Thymus (tissue), 11 donors: Measurements from ENCODE around the gene YDJC. TPM values are rescaled to one million over a fixed set of nuclear protein-coding genes. Genes with fewer than 3 reads are reported as not detected.
"Not testable (repeated sequence)": the region's sequence is repeated elsewhere in the genome, so short reads cannot be mapped to it uniquely, and the experiment has no call there.

Experiments
- DNase-seq, 9 donors: peaks; one replicate each; pipeline ENCODE4 v3.0.0-alpha.2; 2013; ENCODE audit warnings: low spot score in 9 of 9, low read depth in 6 of 9, missing footprints in 1 of 9
- H3K27ac ChIP-seq, 2 donors: one replicate each; pipeline ENCODE4 v1.5.1; 2013; ENCODE audit warnings: control low read depth in 1 of 2, low read depth in 1 of 2, low read length in 1 of 2, mild to moderate bottlenecking in 1 of 2, moderate library complexity in 1 of 2
- H3K27me3 ChIP-seq, 2 donors: one replicate each; pipeline ENCODE4 v1.5.1; 2013; ENCODE audit warnings: low read length in 1 of 2; ENCODE audit not compliant: control insufficient read depth in 2 of 2, insufficient read depth in 1 of 2
- H3K36me3 ChIP-seq, 2 donors: one replicate each; pipeline ENCODE4 v1.5.1; 2013; ENCODE audit warnings: low read length in 1 of 2, mild to moderate bottlenecking in 1 of 2, moderate library complexity in 1 of 2; ENCODE audit not compliant: control insufficient read depth in 2 of 2, insufficient read depth in 2 of 2
- H3K4me1 ChIP-seq, 2 donors: one replicate each; pipeline ENCODE4 v1.5.1; 2013; ENCODE audit warnings: low read length in 2 of 2; ENCODE audit not compliant: control insufficient read depth in 2 of 2, insufficient read depth in 2 of 2
- H3K4me3 ChIP-seq, 2 donors: one replicate each; pipeline ENCODE4 v1.5.1; 2013; ENCODE audit warnings: low read length in 2 of 2, control low read depth in 1 of 2, mild to moderate bottlenecking in 1 of 2
- H3K9me3 ChIP-seq, 2 donors: one replicate each; pipeline ENCODE4 v1.5.1; 2013; ENCODE audit warnings: low read length in 1 of 2, mild to moderate bottlenecking in 1 of 2; ENCODE audit not compliant: control insufficient read depth in 2 of 2, insufficient read depth in 1 of 2
- WGBS: extraction: QIAGEN DNeasy Blood & Tissue Kit; methylation state at CpG from one replicate; pipeline ENCODE4 v1.1.7; 2013; 5-methylcytosine and 5-hydroxymethylcytosine counted together
- polyA plus RNA-seq: library from polyadenylated mRNA; stranded (reverse); fragments of 200-250 nt; gene quantifications from one replicate; pipeline ENCODE4 v1.2.3, GENCODE V29; 2013
- total RNA-seq: library from RNA; stranded (reverse); fragments of 120-200 nt; gene quantifications from one replicate; pipeline ENCODE4 v1.2.4, GENCODE V29; 2013
- donor health status: healthy.

YDJC gene
- total and polyA plus RNA-seq, 2 donors = 24.2 to 32.3 TPM

- no peaks in the 10 kb centered on the region for H3K27me3 ChIP-seq
- H3K36me3 ChIP-seq = peaks cover 39 to 58% of the 10 kb centered on the region in 2 donors
- no peak for DNase-seq
- no peaks in the 10 kb centered on the region for H3K9me3 ChIP-seq
- H3K27ac ChIP-seq = no peak overlapping the region
- peaks cover 0 to 2% of the 10 kb centered on the region in 2 donors for H3K4me1 ChIP-seq
- H3K4me3 ChIP-seq = no peak overlapping the region
- 97% methylated on average over 23 of the region's 23 CpGs for WGBS
Measured at GRCh38 chr22:21622919-21623647, 6.7 kb downstream of the YDJC start.

GRCh38 chr22:21622011-21622918 is 7.6 kb downstream of the YDJC start:
- DNase-seq = no peak
- Histone ChIP-seq H3K27me3 (no peaks in the 10 kb centered on the region), H3K36me3 (peaks cover 36 to 56% of the 10 kb centered on the region in 2 donors), H3K27ac (no peak overlapping the region), H3K9me3 (no peaks in the 10 kb centered on the region), H3K4me3 (no peak overlapping the region), H3K4me1 (no peaks in the 10 kb centered on the region)
- 88% methylated on average over 17 of the region's 17 CpGs for WGBS

- peaks cover 33 to 48% of the 10 kb centered on the region in 2 donors for H3K36me3 ChIP-seq
- H3K9me3 ChIP-seq = no peaks in the 10 kb centered on the region
- DNase-seq = no peak
- WGBS = 100% methylated on average over 3 of the region's 3 CpGs
- H3K27me3 ChIP-seq = no peaks in the 10 kb centered on the region
- no peaks in the 10 kb centered on the region for H3K4me1 ChIP-seq
- H3K4me3 ChIP-seq = no peak overlapping the region
- H3K27ac ChIP-seq = no peak overlapping the region
Measured at GRCh38 chr22:21621025-21621424, 8.8 kb downstream of the YDJC start.

GRCh38 chr22:21617337-21617736 is 12.5 kb downstream of the YDJC start:
- not testable (repeated sequence) for H3K27me3 ChIP-seq, H3K4me3 ChIP-seq, H3K27ac ChIP-seq, H3K4me1 ChIP-seq, H3K9me3 ChIP-seq, DNase-seq
- 98% methylated on average over 6 of the region's 6 CpGs for WGBS
- peaks cover 31 to 38% of the 10 kb centered on the region in 2 donors for H3K36me3 ChIP-seq

- H3K27me3 ChIP-seq = no peaks in the 10 kb centered on the region
- DNase-seq = no peak
- no peaks in the 10 kb centered on the region for H3K4me1 ChIP-seq
- H3K27ac ChIP-seq = no peak overlapping the region
- no peaks in the 10 kb centered on the region for H3K9me3 ChIP-seq
- no peak overlapping the region for H3K4me3 ChIP-seq
- WGBS = 97% methylated on average over 4 of the region's 4 CpGs
- peaks cover 38 to 47% of the 10 kb centered on the region in 2 donors for H3K36me3 ChIP-seq
Measured at GRCh38 chr22:21615731-21616130, 14.1 kb downstream of the YDJC start.

- H3K4me3 ChIP-seq = no peak overlapping the region
- no peak overlapping the region for H3K27ac ChIP-seq
- H3K36me3 ChIP-seq = peaks cover 43 to 46% of the 10 kb centered on the region in 2 donors
- no peaks in the 10 kb centered on the region for H3K27me3 ChIP-seq
- no peaks in the 10 kb centered on the region for H3K9me3 ChIP-seq
- no peak for DNase-seq
- 84% methylated on average over 4 of the region's 4 CpGs for WGBS
- no peaks in the 10 kb centered on the region for H3K4me1 ChIP-seq
Measured at GRCh38 chr22:21613553-21614233, 16.1 kb downstream of the YDJC start.

- peaks cover 43 to 46% of the 10 kb centered on the region in 2 donors for H3K36me3 ChIP-seq
- no peaks in the 10 kb centered on the region for H3K4me1 ChIP-seq
- 97% methylated on average over 7 of the region's 7 CpGs for WGBS
- no peak overlapping the region for H3K27ac ChIP-seq
- no peak for DNase-seq
- H3K9me3 ChIP-seq = no peaks in the 10 kb centered on the region
- H3K4me3 ChIP-seq = no peak overlapping the region
- no peaks in the 10 kb centered on the region for H3K27me3 ChIP-seq
Measured at GRCh38 chr22:21612858-21613257, 17.0 kb downstream of the YDJC start.

- 98% methylated on average over 4 of the region's 4 CpGs for WGBS
- peaks cover 40 to 43% of the 10 kb centered on the region in 2 donors for H3K36me3 ChIP-seq
- no peaks in the 10 kb centered on the region for H3K9me3 ChIP-seq
- no peak overlapping the region for H3K27ac ChIP-seq
- H3K4me3 ChIP-seq = no peak overlapping the region
- DNase-seq = no peak
- H3K27me3 ChIP-seq = no peaks in the 10 kb centered on the region
- H3K4me1 ChIP-seq = no peaks in the 10 kb centered on the region
Measured at GRCh38 chr22:21611210-21611977, 18.4 kb downstream of the YDJC start.
